ENCODE data around the gene APLF. TPM values are rescaled to one million over a fixed set of nuclear protein-coding genes. Genes with fewer than 3 reads are reported as not detected.
"Not testable (repeated sequence)": the region's sequence is repeated elsewhere in the genome, so short reads cannot be mapped to it uniquely, and the experiment has no call there.

The APLF gene
- total and polyA plus RNA-seq, 5 donors from 2014 or later = 1.5 to 3.9 (median 2.2) TPM

DNA sequence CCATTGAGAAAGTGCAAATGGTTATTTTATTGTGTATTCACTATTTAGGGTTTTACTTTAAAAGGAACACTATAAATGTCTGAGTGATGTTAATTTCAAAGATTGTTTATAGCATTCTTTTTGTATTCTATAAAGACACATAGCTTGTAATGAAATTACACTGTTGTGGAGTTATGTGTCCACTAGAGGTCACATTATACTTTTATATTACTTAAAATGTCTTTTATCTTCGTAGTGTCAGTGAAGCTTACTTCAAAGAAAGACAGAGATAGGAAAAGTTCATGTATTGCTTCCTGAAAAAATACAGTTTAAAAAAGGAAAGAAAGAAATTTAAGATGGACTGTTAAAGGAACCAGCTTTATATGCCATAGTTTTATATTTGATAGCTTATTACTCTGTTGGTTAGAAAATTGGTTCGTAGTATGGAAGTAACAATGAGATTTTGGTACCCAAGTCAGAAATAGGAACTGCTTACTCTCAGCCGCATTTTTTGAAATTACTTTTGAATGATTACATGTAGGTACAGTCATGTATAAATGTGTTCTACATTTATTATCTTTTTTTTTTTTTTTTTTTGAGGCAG, 20.5 kb downstream of the APLF start:
- peak in 1 of 2 donors; percentile 56 for ATAC-seq (ENCODE audit: low read depth in 2 of 2)
- no peak overlapping the region for H3K27ac Mint-ChIP-seq
- peak in 2 of 3 donors; percentile 49 to 52 for DNase-seq

DNA sequence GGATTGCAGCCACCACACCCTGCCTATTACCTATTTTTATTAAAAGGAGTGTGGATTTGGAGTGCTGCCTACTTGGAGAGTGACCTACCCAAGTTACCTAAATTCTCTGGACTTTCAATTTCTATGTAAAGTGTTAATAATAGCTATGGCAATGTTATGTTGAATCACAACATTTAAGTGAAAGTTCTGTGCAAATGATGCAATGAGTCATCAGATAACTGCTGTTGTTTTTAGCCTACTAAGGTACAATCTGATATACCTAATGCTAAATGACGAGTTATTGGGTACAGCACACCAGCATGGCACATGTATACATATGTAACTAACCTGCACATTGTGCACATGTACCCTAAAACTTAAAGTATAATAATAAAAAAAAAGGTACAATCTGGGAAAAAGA, 21.2 kb downstream of the APLF start:
- H3K9me3 Mint-ChIP-seq; H3K27me3 Mint-ChIP-seq; DNase-seq; H3K4me3 Mint-ChIP-seq; H3K9me3 ChIP-seq (ENCODE audit: control insufficient read depth in 2 of 2, low read length in 2 of 2); H3K27me3 ChIP-seq (ENCODE audit: control insufficient read depth, insufficient read depth, low read length); H3K27ac ChIP-seq (ENCODE audit: insufficient read depth, low read length, poor library complexity, severe bottlenecking); ATAC-seq (ENCODE audit: low read depth in 2 of 2); H3K4me1 ChIP-seq (ENCODE audit: control insufficient read depth, insufficient read depth, low read length, poor library complexity, severe bottlenecking); H3K36me3 ChIP-seq (ENCODE audit: control insufficient read depth, insufficient read depth, low read length); H3K36me3 Mint-ChIP-seq; H3K27ac Mint-ChIP-seq; H3K4me3 ChIP-seq (ENCODE audit: low read depth, low read length): not testable (repeated sequence)
- H3K4me1 Mint-ChIP-seq = peaks cover 4 to 15% (median 9%) of the 10 kb centered on the region in 4 donors

More for the DNA sequence above, 20.5 kb downstream of the APLF start:
- no peaks in the 10 kb centered on the region for H3K27me3 ChIP-seq (ENCODE audit: control insufficient read depth, insufficient read depth, low read length)
- H3K36me3 ChIP-seq (ENCODE audit: control insufficient read depth, insufficient read depth, low read length) = no peaks in the 10 kb centered on the region
- no peaks in the 10 kb centered on the region for H3K36me3 Mint-ChIP-seq
- H3K27me3 Mint-ChIP-seq = no peaks in the 10 kb centered on the region
- H3K9me3 Mint-ChIP-seq = no peaks in the 10 kb centered on the region
- H3K4me3 Mint-ChIP-seq = peak overlapping the region in 1 of 4 donors; percentile 47
- H3K27ac ChIP-seq (ENCODE audit: insufficient read depth, low read length, poor library complexity, severe bottlenecking) = no peak overlapping the region
- no peaks in the 10 kb centered on the region for H3K9me3 ChIP-seq (ENCODE audit: control insufficient read depth in 2 of 2, low read length in 2 of 2)
- peaks cover 6% of the 10 kb centered on the region for H3K4me1 ChIP-seq (ENCODE audit: control insufficient read depth, insufficient read depth, low read length, poor library complexity, severe bottlenecking)
- H3K4me1 Mint-ChIP-seq = peaks cover 4 to 15% (median 9%) of the 10 kb centered on the region in 4 donors
- peak overlapping the region; percentile 43 for H3K4me3 ChIP-seq (ENCODE audit: low read depth, low read length)

DNA sequence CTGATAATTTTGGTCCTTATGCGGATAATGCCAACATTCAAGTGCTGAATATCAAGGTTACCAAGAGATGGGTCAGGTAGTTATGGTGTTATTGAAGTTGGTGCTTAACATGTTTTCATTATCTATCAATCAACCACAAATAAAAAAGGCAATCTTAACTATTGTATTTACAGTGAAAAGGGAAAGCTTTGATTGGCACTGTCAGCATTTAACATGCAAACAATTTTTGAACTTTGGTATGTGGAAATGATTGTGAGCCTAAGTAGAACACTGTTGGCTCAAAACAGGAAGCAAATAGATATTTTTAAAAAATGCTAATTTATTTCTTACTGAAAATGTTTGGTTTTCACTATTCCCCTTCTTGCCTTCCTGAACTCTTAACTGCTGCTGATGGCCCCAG, 21.9 kb downstream of the APLF start:
- Mint-ChIP-seq H3K27me3 (no peaks in the 10 kb centered on the region), H3K4me1 (peaks cover 4 to 15% (median 9%) of the 10 kb centered on the region in 4 donors), H3K36me3 (peaks cover 1% of the 10 kb centered on the region), H3K9me3 (peaks cover 0 to 1% (median 0%) of the 10 kb centered on the region in 7 donors), H3K4me3 (peak overlapping the region in 1 of 4 donors; percentile 70), H3K27ac (no peak overlapping the region)
- ATAC-seq (ENCODE audit: low read depth in 2 of 2) = no peak
- no peak for DNase-seq
- peaks cover 6% of the 10 kb centered on the region for H3K4me1 ChIP-seq (ENCODE audit: control insufficient read depth, insufficient read depth, low read length, poor library complexity, severe bottlenecking)
- no peaks in the 10 kb centered on the region for H3K27me3 ChIP-seq (ENCODE audit: control insufficient read depth, insufficient read depth, low read length)
- H3K36me3 ChIP-seq (ENCODE audit: control insufficient read depth, insufficient read depth, low read length) = no peaks in the 10 kb centered on the region
- H3K9me3 ChIP-seq (ENCODE audit: control insufficient read depth in 2 of 2, low read length in 2 of 2) = no peaks in the 10 kb centered on the region
- no peak overlapping the region for H3K27ac ChIP-seq (ENCODE audit: insufficient read depth, low read length, poor library complexity, severe bottlenecking)
- no peak overlapping the region for H3K4me3 ChIP-seq (ENCODE audit: low read depth, low read length)

DNA sequence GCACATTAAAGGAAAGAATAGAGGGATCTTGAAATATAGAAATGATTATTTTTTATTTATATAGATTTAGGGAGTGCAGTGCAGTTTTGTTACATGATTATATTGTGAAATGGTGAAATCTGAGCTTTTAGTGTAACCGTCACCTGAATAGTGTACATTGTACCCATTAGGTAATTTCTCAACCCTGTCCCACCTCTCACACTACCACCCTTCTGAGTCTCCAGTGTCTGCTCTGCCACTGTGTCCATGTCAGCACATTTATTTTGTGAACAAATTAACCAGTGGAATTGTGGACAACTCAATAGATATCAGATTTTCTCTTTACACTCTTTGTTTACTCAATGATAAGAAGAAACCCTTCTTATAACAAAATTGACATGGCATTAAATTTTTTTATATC, 24.2 kb downstream of the APLF start:
- peaks cover 0 to 4% of the 10 kb centered on the region in 2 experiments for H3K9me3 ChIP-seq (ENCODE audit: control insufficient read depth in 2 of 2, low read length in 2 of 2)
- no peaks in the 10 kb centered on the region for H3K36me3 ChIP-seq (ENCODE audit: control insufficient read depth, insufficient read depth, low read length)
- no peak overlapping the region for H3K27ac ChIP-seq (ENCODE audit: insufficient read depth, low read length, poor library complexity, severe bottlenecking)
- Mint-ChIP-seq H3K4me3 (no peak overlapping the region), H3K9me3 (peaks cover 0 to 9% (median 2%) of the 10 kb centered on the region in 7 donors), H3K27ac (no peak overlapping the region), H3K4me1 (peaks cover 4 to 15% (median 9%) of the 10 kb centered on the region in 4 donors), H3K36me3 (peaks cover 13% of the 10 kb centered on the region), H3K27me3 (no peaks in the 10 kb centered on the region)
- no peak for ATAC-seq (ENCODE audit: low read depth in 2 of 2)
- peaks cover 6% of the 10 kb centered on the region for H3K4me1 ChIP-seq (ENCODE audit: control insufficient read depth, insufficient read depth, low read length, poor library complexity, severe bottlenecking)
- no peaks in the 10 kb centered on the region for H3K27me3 ChIP-seq (ENCODE audit: control insufficient read depth, insufficient read depth, low read length)
- no peak overlapping the region for H3K4me3 ChIP-seq (ENCODE audit: low read depth, low read length)
- no peak for DNase-seq

DNA sequence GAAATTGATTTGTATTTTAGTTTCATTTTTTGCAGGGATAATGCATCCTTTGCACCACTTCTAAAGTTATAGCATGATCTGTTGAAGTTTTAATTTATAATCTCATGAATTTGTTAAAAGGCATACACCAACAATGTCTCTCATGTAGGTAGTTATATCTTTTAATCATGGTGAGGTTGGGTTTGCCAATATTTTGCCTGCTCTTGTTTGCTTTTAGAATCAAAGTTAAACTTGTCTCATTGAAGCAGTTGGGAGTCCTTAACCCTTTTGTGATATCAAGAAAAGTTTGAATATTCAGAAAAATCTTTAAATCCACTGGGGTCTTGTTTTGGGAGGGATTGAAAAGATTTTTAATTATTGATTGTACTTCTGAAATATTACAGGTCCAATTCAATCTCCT, 31.7 kb downstream of the APLF start:
- Mint-ChIP-seq H3K27ac (no peak overlapping the region), H3K27me3 (no peaks in the 10 kb centered on the region), H3K4me3 (no peak overlapping the region), H3K9me3 (peaks cover 0 to 15% (median 6%) of the 10 kb centered on the region in 7 donors), H3K36me3 (peaks cover 20% of the 10 kb centered on the region), H3K4me1 (peaks cover 0 to 4% (median 1%) of the 10 kb centered on the region in 4 donors)
- no peak overlapping the region for H3K4me3 ChIP-seq (ENCODE audit: low read depth, low read length)
- DNase-seq = no peak
- no peaks in the 10 kb centered on the region for H3K4me1 ChIP-seq (ENCODE audit: control insufficient read depth, insufficient read depth, low read length, poor library complexity, severe bottlenecking)
- H3K27me3 ChIP-seq (ENCODE audit: control insufficient read depth, insufficient read depth, low read length) = no peaks in the 10 kb centered on the region
- H3K27ac ChIP-seq (ENCODE audit: insufficient read depth, low read length, poor library complexity, severe bottlenecking) = no peak overlapping the region
- H3K36me3 ChIP-seq (ENCODE audit: control insufficient read depth, insufficient read depth, low read length) = no peaks in the 10 kb centered on the region
- H3K9me3 ChIP-seq (ENCODE audit: control insufficient read depth in 2 of 2, low read length in 2 of 2) = peaks cover 0 to 9% of the 10 kb centered on the region in 2 experiments
- ATAC-seq (ENCODE audit: low read depth in 2 of 2) = no peak

DNA sequence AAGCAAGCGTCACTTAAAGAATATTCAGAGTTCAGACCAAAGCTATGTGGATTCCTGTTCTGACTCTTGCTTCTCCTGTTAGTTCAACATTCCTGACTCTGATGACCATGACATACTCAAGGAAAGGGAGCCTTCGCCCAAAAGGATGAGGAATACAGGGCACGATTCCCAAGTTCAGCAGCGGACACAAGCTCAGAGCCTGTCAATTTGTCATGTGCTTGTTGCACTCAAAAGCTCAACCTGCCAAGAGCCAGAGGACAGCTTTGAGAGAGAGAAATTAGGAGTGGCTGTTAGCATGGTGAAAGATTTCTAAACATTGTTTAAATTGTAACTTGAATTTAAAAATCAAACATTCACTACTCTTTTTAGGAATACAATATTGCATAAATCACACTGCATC, 33.3 kb downstream of the APLF start:
- no peaks in the 10 kb centered on the region for H3K27me3 Mint-ChIP-seq
- Histone ChIP-seq H3K36me3 (ENCODE audit: control insufficient read depth, insufficient read depth, low read length) (no peaks in the 10 kb centered on the region), H3K27me3 (ENCODE audit: control insufficient read depth, insufficient read depth, low read length) (no peaks in the 10 kb centered on the region), H3K27ac (ENCODE audit: insufficient read depth, low read length, poor library complexity, severe bottlenecking) (no peak overlapping the region), H3K4me1 (ENCODE audit: control insufficient read depth, insufficient read depth, low read length, poor library complexity, severe bottlenecking) (peaks cover 9% of the 10 kb centered on the region), H3K9me3 (ENCODE audit: control insufficient read depth in 2 of 2, low read length in 2 of 2) (peaks cover 0 to 9% of the 10 kb centered on the region in 2 experiments), H3K4me3 (ENCODE audit: low read depth, low read length) (no peak overlapping the region)
- no peak overlapping the region for H3K4me3 Mint-ChIP-seq
- ATAC-seq (ENCODE audit: low read depth in 2 of 2) = no peak
- peaks cover 0 to 11% (median 6%) of the 10 kb centered on the region in 7 donors for H3K9me3 Mint-ChIP-seq
- peaks cover 3 to 8% (median 5%) of the 10 kb centered on the region in 4 donors for H3K4me1 Mint-ChIP-seq
- H3K36me3 Mint-ChIP-seq = peaks cover 11% of the 10 kb centered on the region
- DNase-seq = no peak
- H3K27ac Mint-ChIP-seq = peak overlapping the region in 1 of 3 donors; percentile 55

DNA sequence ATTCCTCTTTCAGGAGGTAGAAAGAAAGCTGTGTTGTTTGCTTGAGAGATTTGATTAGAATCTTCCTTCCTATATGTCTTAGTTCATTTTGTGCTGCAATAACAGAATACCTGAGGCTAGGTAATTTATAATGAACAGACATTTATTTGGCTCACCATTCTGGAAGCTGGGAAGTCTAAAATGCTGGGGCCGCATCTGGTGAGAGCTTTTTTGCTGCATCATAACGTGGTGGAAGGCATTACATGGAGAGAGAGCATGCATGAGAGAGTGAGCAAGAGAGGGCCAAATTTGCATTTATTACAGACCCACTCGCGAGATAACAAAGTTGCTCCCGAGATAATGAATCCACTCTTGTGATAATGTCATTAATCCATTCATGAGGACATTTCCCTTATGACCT, 34.4 kb downstream of the APLF start:
- H3K4me3 ChIP-seq (ENCODE audit: low read depth, low read length) = no peak overlapping the region
- DNase-seq (no peak), ATAC-seq (ENCODE audit: low read depth in 2 of 2) (no peak)
- Mint-ChIP-seq H3K27ac (no peak overlapping the region), H3K27me3 (no peaks in the 10 kb centered on the region), H3K9me3 (peaks cover 0 to 5% (median 2%) of the 10 kb centered on the region in 7 donors), H3K4me1 (peaks cover 13 to 19% (median 16%) of the 10 kb centered on the region in 4 donors), H3K4me3 (no peak overlapping the region), H3K36me3 (peaks cover 5% of the 10 kb centered on the region)
- no peak overlapping the region for H3K27ac ChIP-seq (ENCODE audit: insufficient read depth, low read length, poor library complexity, severe bottlenecking)
- H3K36me3 ChIP-seq (ENCODE audit: control insufficient read depth, insufficient read depth, low read length) = no peaks in the 10 kb centered on the region
- peaks cover 19% of the 10 kb centered on the region for H3K4me1 ChIP-seq (ENCODE audit: control insufficient read depth, insufficient read depth, low read length, poor library complexity, severe bottlenecking)
- peaks cover 0 to 3% of the 10 kb centered on the region in 2 experiments for H3K9me3 ChIP-seq (ENCODE audit: control insufficient read depth in 2 of 2, low read length in 2 of 2)
- no peaks in the 10 kb centered on the region for H3K27me3 ChIP-seq (ENCODE audit: control insufficient read depth, insufficient read depth, low read length)

DNA sequence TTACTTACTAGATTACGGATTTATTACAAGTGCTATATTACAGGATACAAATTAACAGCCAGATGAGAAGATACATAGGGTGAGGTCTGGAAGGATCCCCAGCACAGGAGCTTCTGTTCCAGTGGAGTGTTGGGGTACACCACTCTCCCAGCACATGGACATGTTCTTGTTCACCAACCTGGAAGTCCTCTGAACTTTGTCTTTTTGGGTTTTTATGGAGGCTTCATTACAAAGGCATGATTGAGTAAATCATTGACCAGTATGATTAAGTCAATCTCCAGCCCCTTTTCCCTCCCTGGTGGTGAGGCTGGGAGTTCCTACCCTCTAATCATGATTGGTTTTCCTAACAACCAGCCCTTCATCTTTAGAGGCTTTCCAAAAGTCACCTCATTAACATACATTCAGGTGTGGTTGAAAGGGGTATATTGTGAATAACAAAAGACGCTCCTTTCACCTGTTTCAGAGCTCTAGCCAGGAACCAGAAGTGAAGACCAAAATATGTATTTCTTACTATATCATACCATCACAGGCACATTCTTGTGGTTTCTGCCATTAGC, 38.3 kb downstream of the APLF start:
- DNase-seq (no peak), ATAC-seq (ENCODE audit: low read depth in 2 of 2) (peak; percentile 12 to 14)
- H3K4me3 ChIP-seq (ENCODE audit: low read depth, low read length) = peak overlapping the region; percentile 78
- peak overlapping the region; percentile 57 for H3K27ac ChIP-seq (ENCODE audit: insufficient read depth, low read length, poor library complexity, severe bottlenecking)
- H3K27ac Mint-ChIP-seq = peak overlapping the region; percentile 70 to 96 (median 78)
- H3K36me3 ChIP-seq (ENCODE audit: control insufficient read depth, insufficient read depth, low read length) = no peaks in the 10 kb centered on the region
- peak overlapping the region; percentile 0 to 77 (median 46) for H3K4me3 Mint-ChIP-seq
- H3K27me3 Mint-ChIP-seq = no peaks in the 10 kb centered on the region
- H3K9me3 Mint-ChIP-seq = peaks cover 0 to 6% (median 0%) of the 10 kb centered on the region in 7 donors
- peaks cover 7% of the 10 kb centered on the region for H3K36me3 Mint-ChIP-seq
- peaks cover 24% of the 10 kb centered on the region for H3K4me1 ChIP-seq (ENCODE audit: control insufficient read depth, insufficient read depth, low read length, poor library complexity, severe bottlenecking)
- no peaks in the 10 kb centered on the region for H3K27me3 ChIP-seq (ENCODE audit: control insufficient read depth, insufficient read depth, low read length)
- H3K9me3 ChIP-seq (ENCODE audit: control insufficient read depth in 2 of 2, low read length in 2 of 2) = no peaks in the 10 kb centered on the region
- peaks cover 13 to 29% (median 21%) of the 10 kb centered on the region in 4 donors for H3K4me1 Mint-ChIP-seq
